Measurements from ENCODE around the gene TSHZ1. TPM values are rescaled to one million over a fixed set of nuclear protein-coding genes. Genes with fewer than 3 reads are reported as not detected.

Gene TSHZ1
- total and polyA plus RNA-seq, 2 experiments from 2014 or later = 0.23 to 0.38 TPM

DNA sequence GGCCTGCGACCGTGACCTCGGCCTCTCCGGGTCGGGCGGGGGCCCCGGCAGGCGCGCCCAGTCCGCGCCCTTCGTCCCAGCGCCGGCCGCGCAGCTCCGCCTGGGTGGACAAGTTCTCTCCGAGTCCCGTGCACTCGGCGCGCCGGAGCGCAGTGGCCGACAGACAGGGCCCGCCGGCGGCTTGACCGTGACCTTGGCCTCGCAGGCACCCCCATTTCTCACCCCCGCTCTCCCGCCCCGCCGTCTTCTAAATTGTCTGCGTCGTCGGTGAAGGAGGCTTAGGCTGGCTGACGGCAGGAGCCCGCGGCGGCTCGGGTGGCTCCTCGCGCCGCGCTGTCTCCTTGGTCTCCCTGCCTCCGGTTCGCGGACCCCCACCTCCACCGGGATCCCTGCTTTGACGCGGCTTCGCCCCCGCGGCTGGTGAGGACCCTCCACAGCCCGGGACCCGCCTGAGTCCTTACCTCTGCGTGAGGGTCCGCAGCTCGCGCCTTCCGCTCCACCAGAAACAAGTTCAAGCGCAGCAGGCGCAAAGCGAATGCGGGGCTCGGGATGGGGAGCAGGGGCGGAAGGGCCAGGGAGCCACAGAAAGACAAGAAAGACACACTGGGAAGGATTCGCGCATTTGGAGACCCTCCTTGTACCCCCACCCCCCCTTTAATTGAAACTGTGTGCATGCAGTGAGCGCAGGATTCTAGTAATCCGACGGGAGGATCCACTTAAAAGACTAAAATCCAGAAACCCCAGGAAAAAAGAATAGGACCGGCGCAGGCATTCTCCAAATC lies 5.7 kb upstream of the TSHZ1 start:
- peak; percentile 5 for ATAC-seq
- peak overlapping the region; percentile 83 for H3K4me3 ChIP-seq
- H3K9me2 ChIP-seq (ENCODE audit: insufficient read depth) = no peaks in the 10 kb centered on the region
- peaks cover 35% of the 10 kb centered on the region for H3K4me1 ChIP-seq (ENCODE audit: insufficient read depth)
- peak; percentile 39 for DNase-seq (ENCODE audit: low spot score)
- H3F3A ChIP-seq (replicated peaks; ENCODE audit: low read depth) = peaks cover 9% of the 10 kb centered on the region; the same call in 1 of the 2 replicates
- Mint-ChIP-seq H3K9me3 (no peaks in the 10 kb centered on the region), H3K4me3 (peak overlapping the region; percentile 79), H3K36me3 (ENCODE audit: low read depth) (no peaks in the 10 kb centered on the region; the same call in 2 of the 3 replicates), H3K27me3 (ENCODE audit: insufficient read depth, low read depth, poor library complexity) (peaks cover 67% of the 10 kb centered on the region), H3K4me1 (peaks cover 41% of the 10 kb centered on the region), H3K27ac (no peak overlapping the region)
- no peaks in the 10 kb centered on the region for H3K36me3 ChIP-seq (ENCODE audit: insufficient read depth)
- H3K4me2 ChIP-seq = peak overlapping the region; percentile 98
- H4K20me1 ChIP-seq (replicated peaks; ENCODE audit: insufficient read depth) = peaks cover 19% of the 10 kb centered on the region
- peak overlapping the region; percentile 89; the same call in 1 of the 2 replicates for H2AFZ ChIP-seq
- H3K27me3 ChIP-seq (ENCODE audit: insufficient read depth) = peaks cover 80% of the 10 kb centered on the region
- no peaks in the 10 kb centered on the region for H3K79me2 ChIP-seq (replicated peaks; ENCODE audit: insufficient read depth)
- TF ChIP-seq, protein P1, sequence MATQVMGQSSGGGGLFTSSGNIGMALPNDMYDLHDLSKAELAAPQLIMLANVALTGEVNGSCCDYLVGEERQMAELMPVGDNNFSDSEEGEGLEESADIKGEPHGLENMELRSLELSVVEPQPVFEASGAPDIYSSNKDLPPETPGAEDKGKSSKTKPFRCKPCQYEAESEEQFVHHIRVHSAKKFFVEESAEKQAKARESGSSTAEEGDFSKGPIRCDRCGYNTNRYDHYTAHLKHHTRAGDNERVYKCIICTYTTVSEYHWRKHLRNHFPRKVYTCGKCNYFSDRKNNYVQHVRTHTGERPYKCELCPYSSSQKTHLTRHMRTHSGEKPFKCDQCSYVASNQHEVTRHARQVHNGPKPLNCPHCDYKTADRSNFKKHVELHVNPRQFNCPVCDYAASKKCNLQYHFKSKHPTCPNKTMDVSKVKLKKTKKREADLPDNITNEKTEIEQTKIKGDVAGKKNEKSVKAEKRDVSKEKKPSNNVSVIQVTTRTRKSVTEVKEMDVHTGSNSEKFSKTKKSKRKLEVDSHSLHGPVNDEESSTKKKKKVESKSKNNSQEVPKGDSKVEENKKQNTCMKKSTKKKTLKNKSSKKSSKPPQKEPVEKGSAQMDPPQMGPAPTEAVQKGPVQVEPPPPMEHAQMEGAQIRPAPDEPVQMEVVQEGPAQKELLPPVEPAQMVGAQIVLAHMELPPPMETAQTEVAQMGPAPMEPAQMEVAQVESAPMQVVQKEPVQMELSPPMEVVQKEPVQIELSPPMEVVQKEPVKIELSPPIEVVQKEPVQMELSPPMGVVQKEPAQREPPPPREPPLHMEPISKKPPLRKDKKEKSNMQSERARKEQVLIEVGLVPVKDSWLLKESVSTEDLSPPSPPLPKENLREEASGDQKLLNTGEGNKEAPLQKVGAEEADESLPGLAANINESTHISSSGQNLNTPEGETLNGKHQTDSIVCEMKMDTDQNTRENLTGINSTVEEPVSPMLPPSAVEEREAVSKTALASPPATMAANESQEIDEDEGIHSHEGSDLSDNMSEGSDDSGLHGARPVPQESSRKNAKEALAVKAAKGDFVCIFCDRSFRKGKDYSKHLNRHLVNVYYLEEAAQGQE (IDR thresholded peaks at IDR 0.05; ENCODE audit: unreplicated experiment) = no peak
- TF ChIP-seq EZH2 (IDR thresholded peaks at IDR 0.05; ENCODE audit: low read depth, unreplicated experiment) = peak; percentile 67
- H3K27ac ChIP-seq (ENCODE audit: low read depth) = no peak overlapping the region

DNA sequence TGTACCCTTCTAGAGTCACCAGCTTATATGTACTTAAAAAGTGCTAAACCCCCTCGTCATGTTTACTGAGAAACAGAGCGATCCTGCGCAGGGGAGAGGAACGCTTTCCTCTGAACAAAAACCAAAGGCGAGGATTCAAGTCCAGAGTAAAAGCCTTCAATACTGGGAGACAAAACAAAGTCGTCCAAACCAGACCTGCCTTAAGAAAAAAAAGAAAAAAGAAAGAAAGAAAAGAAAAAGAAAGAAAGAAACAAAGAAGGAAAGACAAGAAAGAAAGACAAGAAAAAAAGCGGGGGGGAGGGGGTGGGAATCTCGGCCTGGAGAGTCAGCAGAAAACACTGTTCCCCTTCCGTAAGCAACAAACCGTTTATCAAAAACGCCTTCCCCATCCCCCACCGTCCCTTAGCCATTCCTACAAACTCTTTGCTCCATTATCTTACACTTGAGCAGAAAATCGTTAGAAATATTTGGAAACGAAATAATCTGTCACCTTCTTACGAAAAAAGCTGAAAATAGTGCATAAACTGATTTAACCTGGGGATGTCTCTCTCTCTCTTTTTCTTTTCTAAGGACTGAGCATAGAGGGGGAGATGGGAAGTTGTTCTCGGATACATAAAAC lies 5.0 kb upstream of the TSHZ1 start:
- Mint-ChIP-seq H3K27me3 (ENCODE audit: insufficient read depth, low read depth, poor library complexity) (peaks cover 74% of the 10 kb centered on the region), H3K36me3 (ENCODE audit: low read depth) (no peaks in the 10 kb centered on the region; the same call in 2 of the 3 replicates), H3K27ac (no peak overlapping the region), H3K9me3 (no peaks in the 10 kb centered on the region; the same call in 2 of the 3 replicates), H3K4me3 (peak overlapping the region; percentile 79), H3K4me1 (peaks cover 47% of the 10 kb centered on the region)
- peaks cover 9% of the 10 kb centered on the region; the same call in 1 of the 2 replicates for H3F3A ChIP-seq (replicated peaks; ENCODE audit: low read depth)
- no peaks in the 10 kb centered on the region for H3K9me2 ChIP-seq (ENCODE audit: insufficient read depth)
- no peaks in the 10 kb centered on the region for H3K36me3 ChIP-seq (ENCODE audit: insufficient read depth)
- H4K20me1 ChIP-seq (replicated peaks; ENCODE audit: insufficient read depth) = peaks cover 19% of the 10 kb centered on the region
- peak overlapping the region; percentile 83 for H3K4me3 ChIP-seq
- no peak for ATAC-seq
- peak overlapping the region; percentile 98 for H3K4me2 ChIP-seq
- H3K27me3 ChIP-seq (ENCODE audit: insufficient read depth) = peaks cover 87% of the 10 kb centered on the region
- H2AFZ ChIP-seq = no peak overlapping the region
- TF ChIP-seq EZH2 (IDR thresholded peaks at IDR 0.05; ENCODE audit: low read depth, unreplicated experiment) (peak; percentile 54), ZNF114 (CRISPR knock-in tag; IDR thresholded peaks at IDR 0.05) (no peak)
- H3K27ac ChIP-seq (ENCODE audit: low read depth) = no peak overlapping the region
- peak; percentile 68 for DNase-seq (ENCODE audit: low spot score)
- H3K4me1 ChIP-seq (ENCODE audit: insufficient read depth) = peaks cover 39% of the 10 kb centered on the region
- no peaks in the 10 kb centered on the region for H3K79me2 ChIP-seq (replicated peaks; ENCODE audit: insufficient read depth)

All from GM23338 (cell line).